GM21576 (cell line): ENCODE measurements around the gene PPP1R2C.

ENCODE experiments used
- ATAC-seq: cut with Tn5 transposase; IDR thresholded peaks from one replicate; pipeline ENCODE4 v1.9.1; 2021; ENCODE audit warnings: mild to moderate bottlenecking, moderate library complexity; ENCODE audit not compliant: unreplicated experiment

Gene PPP1R2C

DNA sequence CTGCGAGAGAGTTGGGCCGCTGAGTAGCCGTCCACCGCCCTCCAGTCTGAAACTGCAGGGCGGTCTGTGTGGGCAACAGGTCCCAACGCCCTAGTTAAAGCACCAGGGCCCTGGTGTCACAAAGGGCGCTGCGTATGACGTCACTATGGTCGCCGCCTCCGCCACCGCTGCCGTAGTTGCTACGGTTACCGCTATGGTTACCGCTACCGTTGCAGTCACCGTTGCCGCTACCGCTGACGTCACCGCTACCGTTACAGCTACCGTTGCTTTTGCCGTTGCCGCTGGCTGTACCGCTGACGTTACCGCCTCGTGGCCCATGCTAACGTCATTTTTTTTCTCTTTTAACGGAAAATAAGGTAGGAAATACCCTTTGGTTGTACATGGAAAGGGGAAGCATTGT lies at the start of gene PPP1R2C:
PPP1R2C (minus strand) TSS at position 68 of the 400 bp plus-strand sequence. CDS start 84 bp downstream, outside the sequence.
- ATAC-seq: no peak

DNA sequence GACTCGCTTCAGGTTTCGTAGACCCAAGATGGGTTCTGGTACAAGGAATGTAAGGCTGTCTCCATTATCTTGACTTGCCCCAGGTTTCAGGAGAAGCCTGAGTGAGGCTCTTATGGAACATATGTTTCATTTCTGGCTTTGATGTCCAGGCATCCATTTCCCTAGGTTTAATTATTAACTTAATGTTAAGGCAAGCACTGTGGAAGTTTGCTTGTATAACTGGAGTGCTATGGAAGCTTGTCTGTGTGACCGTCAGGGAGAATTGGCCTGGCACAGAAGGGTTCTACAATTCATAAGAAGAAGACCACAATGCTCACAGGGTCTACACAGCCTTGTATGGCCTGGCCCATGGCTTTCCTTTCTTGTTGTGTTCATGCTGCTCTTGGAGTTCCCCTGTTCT lies 47.2 kb upstream of the PPP1R2C start:
- no peak for ATAC-seq

DNA sequence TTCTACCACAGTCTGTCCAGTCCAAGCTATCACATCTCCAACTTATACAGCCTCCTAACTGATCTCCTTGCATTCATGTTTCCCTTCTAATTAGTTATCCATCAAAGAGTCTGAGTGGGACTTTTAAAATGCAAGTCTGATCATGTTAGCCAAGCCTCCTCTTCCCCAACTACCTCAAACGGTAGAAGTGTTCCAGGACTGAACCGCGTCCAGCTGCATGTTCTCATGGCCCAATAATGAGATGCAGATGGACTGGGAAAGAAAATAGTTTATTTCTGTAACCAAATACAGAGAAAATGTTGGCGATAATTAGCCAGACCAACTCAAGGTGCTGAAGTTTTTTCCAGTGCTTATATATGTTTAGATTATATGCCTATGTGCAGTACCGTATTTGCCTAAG lies 46.6 kb upstream of the PPP1R2C start:
- no peak for ATAC-seq

DNA sequence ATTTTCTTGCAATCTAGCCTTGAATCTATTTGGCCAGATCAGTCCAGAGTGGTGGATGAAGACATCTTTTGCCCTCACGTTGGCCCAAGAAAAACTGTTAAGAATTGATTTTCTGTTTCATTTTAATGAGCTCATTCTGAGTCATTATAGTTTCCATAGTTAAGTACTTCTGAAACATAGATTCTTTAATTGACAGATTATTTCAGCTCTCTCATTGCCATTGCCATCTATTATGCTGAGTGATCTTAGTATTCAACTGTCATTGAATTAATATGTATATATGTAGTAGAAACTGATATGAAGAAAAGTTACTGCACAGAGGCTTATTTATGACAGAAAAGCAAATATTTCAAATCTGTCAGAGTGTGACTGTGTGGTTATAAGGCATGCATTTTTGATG lies 45.5 kb upstream of the PPP1R2C start:
- no peak for ATAC-seq

DNA sequence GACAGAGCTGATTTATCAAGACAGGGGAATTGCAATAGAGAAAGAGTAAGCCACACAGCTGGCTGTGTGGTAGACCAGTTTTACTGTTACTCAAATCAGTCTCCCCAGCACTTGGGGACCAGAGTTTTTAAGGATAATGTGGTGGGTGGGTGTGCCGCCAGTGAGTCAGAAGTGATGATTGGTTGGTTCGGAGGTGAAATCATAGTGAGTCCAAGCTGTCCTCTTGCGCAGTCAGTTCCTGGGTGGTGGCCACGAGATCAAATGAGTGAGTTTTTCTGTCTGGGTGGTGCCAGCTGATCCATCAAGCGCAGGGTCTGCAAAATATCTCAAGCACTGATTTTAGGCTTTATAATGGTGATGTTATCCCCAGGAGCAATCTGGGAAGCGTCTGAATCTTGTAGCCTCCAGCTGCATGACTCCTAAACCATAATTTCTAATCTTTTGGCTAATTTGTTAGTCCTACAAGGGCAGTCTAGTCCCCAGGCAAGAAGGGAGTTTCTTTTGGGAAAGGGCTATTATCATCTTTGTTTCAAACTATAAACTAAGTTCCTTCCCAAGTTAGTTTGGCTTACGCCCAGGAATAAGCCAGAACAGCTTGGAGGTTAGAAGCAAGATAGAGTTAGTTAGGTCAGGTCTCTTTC lies 44.0 kb upstream of the PPP1R2C start:
- ATAC-seq: no peak

DNA sequence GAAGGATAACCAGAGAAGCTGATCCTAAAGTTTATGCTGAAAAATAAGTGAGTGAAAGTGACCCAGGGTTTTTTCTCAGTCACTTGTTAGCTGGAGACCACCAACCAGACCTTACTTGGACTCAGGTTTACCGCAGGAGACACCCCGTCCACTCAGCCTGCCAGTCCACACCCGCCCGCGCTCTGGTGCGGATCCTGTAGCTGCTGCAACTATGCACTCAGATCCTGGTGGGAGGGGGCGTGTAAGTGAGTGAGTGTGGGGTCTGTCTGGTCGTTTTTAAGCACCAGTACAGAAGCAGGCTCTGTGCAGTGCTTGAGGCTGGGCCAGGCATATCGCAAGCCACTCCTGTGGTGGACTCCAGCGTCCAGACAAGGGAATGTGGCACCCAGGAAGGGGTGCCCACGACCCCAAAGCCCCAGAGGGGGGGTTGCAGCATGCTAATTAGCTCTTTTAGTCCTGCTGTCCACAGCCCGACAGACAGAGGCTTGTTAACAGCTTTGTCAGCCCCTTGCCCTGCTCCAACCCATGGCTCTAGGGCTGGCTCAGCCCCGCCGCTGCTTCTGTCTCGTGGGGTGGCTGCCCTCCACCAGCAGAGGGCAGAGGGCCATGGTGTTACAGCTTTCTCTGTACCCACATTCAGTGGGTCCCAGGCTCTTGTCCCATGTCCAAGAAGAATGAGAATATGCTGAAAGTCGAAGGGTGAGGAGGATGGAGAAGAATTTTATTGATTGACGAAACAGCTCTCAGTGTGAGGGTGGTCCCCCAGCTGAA lies 40.4 kb upstream of the PPP1R2C start:
- ATAC-seq: no peak

DNA sequence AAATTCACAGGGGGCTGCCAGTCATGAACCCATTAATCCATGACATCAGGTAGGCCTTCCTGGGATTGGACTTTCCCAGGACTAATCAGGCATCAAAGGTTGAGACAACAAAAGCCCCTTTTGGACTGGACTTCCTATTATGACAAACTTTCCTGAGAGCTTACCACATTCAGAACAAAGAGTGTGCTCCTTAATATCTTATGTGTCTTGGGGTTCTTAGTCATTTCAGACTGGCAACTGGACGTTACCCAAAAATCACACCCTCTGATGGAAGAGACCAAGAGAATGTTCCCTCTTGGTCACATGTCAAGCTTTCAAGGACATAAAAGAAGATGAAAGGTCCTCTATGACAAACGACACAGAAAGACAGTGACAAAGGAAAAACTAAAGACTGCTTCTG lies 31.6 kb upstream of the PPP1R2C start:
- ATAC-seq: no peak

DNA sequence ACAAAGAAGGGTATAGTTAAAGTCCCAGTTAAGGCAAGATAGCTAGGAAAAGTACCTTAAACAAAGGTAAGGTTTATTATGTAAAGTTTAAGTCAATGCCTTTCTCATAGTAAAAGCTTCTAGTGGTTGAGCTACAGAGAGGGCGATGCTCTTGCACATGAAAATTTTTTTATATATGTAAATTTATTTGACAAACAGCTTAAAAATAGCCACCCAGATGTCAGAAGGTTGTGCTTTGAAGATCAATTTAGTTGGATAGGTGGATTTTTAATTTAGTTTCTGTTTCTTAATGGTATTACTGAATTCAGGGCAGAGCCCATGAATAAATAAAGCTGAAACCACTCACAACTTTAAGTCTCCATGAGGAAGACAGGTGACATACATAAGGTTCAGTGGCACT lies 29.4 kb upstream of the PPP1R2C start:
- no peak for ATAC-seq

DNA sequence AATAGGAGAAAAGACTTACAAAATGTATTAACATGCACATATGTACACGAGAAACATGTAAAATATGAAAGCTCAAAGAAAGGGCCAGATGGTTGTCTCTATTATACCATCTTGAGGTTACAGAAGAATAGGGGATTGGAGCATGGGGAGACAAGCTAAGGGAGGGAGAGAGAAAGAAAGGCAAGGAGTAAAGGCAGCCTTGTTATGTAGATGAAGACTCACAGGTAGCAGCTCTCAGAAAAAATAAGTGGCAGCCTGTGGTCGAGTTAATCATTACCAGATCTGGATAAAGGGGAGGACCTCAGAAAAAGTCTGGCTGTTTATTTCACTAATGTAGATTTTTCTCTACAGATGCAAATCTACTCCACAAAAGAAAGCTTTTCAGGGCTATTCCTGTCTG lies 26.6 kb upstream of the PPP1R2C start:
- ATAC-seq: no peak

DNA sequence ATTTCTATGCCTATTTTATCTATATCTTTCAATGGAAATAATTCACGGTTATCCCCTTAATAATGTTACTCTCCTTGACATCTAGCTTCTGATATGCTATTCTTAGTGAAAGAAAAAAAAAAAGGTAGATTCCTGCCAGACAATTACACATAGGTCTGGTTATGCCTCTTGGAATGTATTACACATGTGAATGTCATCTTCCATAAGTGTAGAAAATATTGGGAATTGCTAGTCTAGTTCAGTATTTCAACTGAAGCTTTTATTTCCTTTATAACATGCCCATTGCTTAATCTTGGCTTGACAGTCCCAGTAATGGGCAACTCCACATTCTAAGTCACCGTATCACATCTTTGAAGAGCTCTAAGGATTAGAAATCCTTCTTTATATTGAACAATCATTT lies 25.4 kb upstream of the PPP1R2C start:
- no peak for ATAC-seq

DNA sequence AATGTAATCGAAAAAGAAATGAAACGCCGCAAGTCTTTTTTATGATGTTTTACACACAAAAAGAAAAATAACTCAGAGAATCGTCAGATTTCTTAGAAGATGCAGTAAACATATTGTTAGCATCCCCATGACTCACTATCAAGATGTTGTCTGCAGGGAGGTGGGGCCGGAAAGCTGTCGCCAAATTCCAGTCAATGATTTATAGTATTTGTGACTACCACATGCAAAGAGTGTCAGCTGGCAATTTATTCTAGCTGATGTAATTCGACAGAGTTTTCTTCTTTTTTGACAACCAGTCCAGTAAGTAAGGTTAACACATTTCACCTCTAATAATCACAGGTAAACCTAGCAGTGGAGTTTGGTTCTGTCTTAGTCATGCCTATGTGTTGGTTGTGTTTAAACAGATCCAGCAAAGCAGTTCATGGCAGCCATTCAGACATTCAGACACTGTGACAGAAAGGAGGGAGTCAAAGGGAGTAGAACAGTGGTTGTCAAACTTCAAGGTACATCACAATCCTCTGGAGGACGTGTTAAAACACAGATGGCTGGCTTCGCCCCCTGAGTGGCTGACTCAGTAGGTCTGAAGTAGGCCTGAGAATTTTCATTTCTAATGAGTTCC lies 19.8 kb upstream of the PPP1R2C start:
- ATAC-seq: no peak

DNA sequence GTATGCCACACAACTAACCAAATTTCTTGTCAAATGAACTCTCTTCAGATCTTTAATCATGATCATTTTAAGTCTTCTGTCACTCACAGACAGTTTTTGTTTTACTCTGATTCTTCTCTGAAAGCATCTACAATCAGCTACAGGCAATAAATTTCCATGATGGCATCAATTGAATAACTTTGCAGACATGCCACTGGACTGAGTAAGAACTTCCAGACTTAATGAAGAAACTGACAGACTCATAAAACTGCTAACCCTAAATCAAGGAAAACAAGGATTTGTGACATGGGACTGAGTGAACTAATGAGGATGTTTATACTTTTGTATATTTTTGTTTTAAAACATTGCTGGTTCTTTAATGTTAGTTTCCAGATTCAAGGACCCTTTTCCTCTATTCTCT lies 5.5 kb upstream of the PPP1R2C start:
- no peak for ATAC-seq

DNA sequence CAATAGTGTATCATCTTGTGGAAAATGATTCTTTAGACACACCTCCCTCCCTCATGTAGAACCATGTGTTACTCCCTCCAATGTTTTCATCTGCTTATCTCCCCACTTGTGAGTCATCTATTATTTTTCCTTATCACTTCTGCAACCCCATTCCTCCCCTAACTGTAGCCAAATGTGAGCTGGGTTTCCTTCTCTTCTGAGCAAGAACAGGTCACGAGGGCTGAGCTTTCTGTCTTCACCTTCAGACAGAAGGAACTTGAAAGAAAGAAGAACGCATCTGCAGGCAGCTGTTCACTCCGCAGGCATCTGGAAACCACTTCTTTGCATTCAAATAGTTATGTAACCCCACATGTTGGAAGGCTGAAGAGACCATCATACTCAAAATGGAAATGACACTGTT lies 1.8 kb downstream of the PPP1R2C start:
- no peak for ATAC-seq

DNA sequence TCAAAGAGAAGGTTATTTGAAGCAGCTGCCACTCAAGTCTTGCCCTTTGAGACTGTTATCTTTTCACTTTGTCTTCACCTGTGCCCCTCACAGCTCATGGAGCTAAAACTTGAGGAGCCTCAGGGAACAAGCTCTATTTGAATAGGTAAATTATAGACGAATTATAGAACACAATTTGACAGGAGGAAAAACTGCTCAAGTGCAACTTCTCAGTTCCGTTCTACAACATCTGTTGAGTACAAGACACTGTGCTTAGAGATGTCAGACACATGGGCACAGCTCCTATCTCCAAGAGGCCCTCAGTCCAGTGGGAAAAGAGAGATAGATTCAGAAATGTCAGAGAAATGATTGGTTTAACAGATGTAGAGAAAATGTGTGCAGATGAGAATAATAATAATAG lies 5.1 kb downstream of the PPP1R2C start:
- ATAC-seq: no peak

DNA sequence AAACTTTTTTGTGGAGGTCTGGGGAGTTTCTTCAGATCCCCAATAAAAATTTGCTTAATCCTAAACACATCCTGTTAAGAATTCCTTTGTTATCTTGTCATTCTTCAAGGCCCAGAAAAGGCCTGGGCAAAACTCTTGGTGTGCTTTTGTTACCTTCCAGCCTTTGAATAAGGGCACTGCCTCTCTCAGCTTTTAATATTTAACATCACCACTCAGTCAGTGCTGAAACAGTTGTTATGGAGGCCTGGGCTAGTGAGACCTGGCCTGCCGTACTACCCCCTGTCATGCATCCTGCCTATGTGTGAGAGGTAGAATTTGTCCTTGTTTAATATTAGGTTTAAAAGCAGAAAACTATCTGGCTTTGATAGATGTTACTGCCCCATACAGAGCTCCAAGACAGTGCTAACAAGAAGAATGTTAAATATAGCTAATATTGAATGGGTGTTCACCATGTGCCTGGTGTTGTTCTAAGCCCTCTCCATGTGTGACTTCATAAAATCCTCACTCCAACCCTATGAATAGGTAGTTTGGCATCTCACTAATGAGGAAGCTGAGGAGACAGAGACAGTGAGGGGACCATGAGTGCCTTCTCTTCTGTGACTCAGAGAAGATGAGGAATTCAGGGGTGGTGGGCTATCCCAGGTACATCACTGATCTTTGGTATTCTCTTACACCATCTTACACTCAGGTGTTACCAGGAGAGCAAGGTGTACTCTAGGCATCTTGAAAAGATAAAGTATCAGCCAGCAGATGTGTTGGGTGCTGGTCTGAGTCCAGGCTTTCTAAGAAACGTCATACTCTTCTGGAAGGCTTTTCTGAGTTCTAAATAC lies 6.2 kb downstream of the PPP1R2C start:
- ATAC-seq: no peak

DNA sequence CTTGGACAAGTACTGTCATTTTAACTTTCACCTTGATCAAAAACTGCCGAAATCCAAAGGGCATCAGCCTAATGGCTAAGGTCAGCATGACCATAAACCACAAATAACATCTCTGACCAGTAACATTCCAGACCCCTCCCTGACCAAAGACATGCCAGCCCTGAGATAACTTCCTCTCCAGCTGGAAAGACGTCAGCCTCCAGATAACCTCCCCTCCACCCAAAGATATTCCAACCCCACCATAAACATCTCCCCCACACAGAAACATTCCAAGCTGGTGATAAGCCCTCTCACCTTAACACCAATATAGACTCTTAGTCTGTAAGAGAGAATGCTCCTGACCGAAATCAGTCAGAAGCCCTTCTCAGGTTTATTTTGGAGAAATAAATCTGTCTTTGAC lies 7.4 kb downstream of the PPP1R2C start:
- ATAC-seq: no peak

DNA sequence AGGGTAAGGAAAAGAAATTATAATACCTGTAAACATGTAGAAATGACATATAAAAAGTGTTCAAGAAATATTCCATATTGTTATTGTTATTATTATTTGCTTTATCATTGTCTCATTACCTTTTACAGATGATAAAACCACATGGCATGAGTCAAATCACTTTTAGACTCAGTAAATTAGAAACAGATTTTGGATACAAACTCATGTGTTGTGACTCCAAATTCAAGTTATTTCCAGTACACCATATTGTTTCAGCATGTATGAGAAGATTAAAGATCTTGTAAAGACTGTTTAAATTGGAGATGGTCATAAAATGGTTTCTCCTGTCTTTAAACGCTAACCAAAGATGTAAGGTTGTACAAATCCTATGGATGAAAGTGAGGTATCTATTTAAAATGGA lies 18.1 kb downstream of the PPP1R2C start:
- no peak for ATAC-seq

DNA sequence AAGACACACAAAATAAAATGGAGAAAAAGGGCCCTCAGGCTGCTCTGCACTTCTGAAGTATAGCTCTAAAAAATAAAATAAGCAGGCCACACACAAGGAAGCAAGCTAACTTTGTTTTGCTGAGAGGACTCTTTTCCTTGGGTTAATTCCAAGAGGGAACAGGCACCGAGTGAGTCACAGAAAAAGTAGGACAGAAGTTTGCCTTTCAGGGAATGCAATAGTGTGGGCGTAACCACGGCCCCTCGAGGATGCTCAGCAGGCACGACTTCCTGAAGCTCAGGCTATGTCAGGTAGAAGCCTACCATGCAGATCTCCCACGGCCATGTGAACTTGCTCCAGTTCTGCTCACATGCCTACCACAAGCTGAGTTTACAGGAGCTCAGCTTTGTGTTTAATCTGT lies 22.1 kb downstream of the PPP1R2C start:
- no peak for ATAC-seq

DNA sequence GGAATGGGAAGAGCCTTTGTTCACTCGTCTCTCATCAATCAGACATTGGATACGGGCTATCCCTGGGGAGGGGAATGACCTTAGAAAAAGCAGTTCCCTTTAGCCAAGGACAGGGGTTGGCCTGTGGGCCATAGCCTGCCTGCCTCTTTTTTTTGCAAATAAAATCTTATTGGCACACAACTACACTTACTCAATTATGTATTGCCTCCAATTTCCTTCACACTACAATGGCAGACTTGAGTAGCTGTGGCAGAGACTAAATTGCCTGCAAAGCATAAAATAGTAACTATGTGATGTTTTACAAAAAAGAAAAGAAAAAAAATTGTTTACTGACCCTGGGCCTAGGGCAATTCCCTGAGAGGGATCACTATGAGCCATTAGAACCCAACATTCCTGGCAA lies 23.4 kb downstream of the PPP1R2C start:
- no peak for ATAC-seq

DNA sequence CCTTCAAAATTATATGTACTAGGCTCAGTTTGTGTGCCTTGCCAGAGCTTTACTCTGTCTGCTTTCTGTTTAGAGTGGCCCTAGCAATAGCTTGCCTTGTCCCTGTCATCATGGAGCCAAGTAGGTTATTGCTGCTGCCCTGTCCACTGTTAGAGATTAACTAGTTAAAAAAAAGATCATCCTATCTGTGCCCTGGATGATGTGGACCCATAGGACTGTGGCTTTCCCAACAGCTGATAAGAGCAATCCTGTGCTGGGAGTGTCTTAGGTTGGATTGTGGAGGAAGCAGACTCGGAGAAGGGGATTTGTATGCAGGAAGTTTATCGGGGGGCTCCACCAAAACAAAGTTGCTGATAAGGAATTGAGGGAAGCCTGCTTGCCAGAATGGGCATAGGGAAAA lies 23.8 kb downstream of the PPP1R2C start:
- ATAC-seq: no peak

DNA sequence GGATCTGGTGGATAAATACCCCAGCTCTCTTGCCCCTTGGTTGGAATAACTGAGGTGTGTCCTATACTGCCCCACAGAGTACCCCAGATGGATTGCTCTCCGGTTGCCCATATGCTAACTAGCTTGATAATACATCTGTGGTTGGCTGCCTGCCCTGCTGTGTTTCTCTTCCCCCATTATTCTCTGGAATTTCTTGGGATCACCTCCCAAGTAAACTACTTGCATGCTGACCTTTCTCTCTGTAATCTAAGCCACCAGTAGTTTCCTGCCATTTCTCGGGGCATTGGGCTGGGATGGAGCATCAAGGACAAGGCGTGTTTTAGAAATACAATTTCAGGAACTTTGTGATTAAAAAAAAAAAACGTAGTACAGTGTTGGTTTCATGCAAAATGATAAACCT lies 25.2 kb downstream of the PPP1R2C start:
- ATAC-seq: no peak
